Endothelial cell of umbilical vein (primary cell): ENCODE data around the gene SMURF2. TPM values are rescaled to one million over a fixed set of nuclear protein-coding genes. Genes with fewer than 3 reads are reported as not detected.

Source experiments
- BruUV-seq: library from RNA; stranded (reverse); fragments of 400-500 nt; replicated peaks from 2 replicates; lab custom pipeline; 2021; lab: Mats Ljungman, UMichigan
- CTCF ChIA-PET: fragments of 300-600, 350-600 bp; sonication (Branson Sonifier 250); formaldehyde crosslinking; loops from one replicate; lab custom pipeline; 2021; ENCODE audit warnings: antibody characterized with exemption, inconsistent platforms; lab: Charles Lee
- POLR2A ChIA-PET: fragments of 300-600, 350-600 bp; sonication (Branson Sonifier 250); formaldehyde crosslinking; loops from one replicate; lab custom pipeline; 2021; ENCODE audit warnings: antibody characterized with exemption, inconsistent platforms; lab: Charles Lee
- DNase-seq: peaks from one replicate; pipeline ENCODE4 v3.0.0-alpha.2; 2011; ENCODE audit warnings: low read depth, low spot score
- FAIRE-seq: peaks from 2 replicates; lab custom pipeline; 2011; peaks lifted over from hg19 to GRCh38; lab: Jason Lieb, UNC
- H2AFZ ChIP-seq: 2 replicates; pipeline ENCODE4 v1.6.0; 2012; ENCODE audit warnings: low read depth, low read length, control low read depth, inconsistent platforms
- H3K27ac ChIP-seq: 2 replicates; pipeline ENCODE4 v1.5.1; 2011; ENCODE audit warnings: low read depth, mild to moderate bottlenecking, control low read depth, low read length, moderate library complexity; ENCODE audit not compliant: insufficient read depth
- H3K27me3 ChIP-seq, 2 experiments: 2 replicates each; pipeline versions ENCODE4 v1.6.0 to v1.6.1; 2011; ENCODE audit warnings: low read length in 2 of 2, mixed read lengths in 1 of 2; ENCODE audit not compliant: control insufficient read depth in 2 of 2, insufficient read depth in 2 of 2
- H3K36me3 ChIP-seq, 2 experiments: 2 replicates in 1 of 2; 3 replicates in 1 of 2; pipeline ENCODE4 v1.5.1; 2011; ENCODE audit warnings: low read length in 2 of 2, mild to moderate bottlenecking in 1 of 2, moderate library complexity in 1 of 2; ENCODE audit not compliant: control insufficient read depth in 2 of 2, insufficient read depth in 2 of 2; ENCODE audit errors: extremely low read depth in 1 of 2
- H3K4me1 ChIP-seq: 3 replicates; pipeline ENCODE4 v1.5.1; 2011; ENCODE audit warnings: mild to moderate bottlenecking, low read length; ENCODE audit not compliant: control insufficient read depth, insufficient read depth; ENCODE audit errors: extremely low read depth
- H3K4me2 ChIP-seq: 2 replicates; pipeline ENCODE4 v1.6.1; 2011; ENCODE audit warnings: low read length, control low read depth, mixed read lengths; ENCODE audit not compliant: insufficient read depth
- H3K4me3 ChIP-seq, 3 experiments: fragments of 200-600 bp in 1 of 3; sonication (generic), shearing (Covaris generic) in 1 of 3; replicated peaks in 1 of 3; 2 replicates each; pipeline ENCODE4 v1.5.1; 2011 to 2016; ENCODE audit warnings: control low read depth in 3 of 3, low read length in 3 of 3, mild to moderate bottlenecking in 2 of 3, inconsistent platforms in 1 of 3, low read depth in 1 of 3, moderate library complexity in 1 of 3; ENCODE audit not compliant: insufficient read depth in 1 of 3
- H3K79me2 ChIP-seq: 2 replicates; pipeline ENCODE4 v1.6.0; 2012; ENCODE audit warnings: low read length, inconsistent platforms; ENCODE audit not compliant: control insufficient read depth, insufficient read depth
- H3K9ac ChIP-seq: replicated peaks from 2 replicates; pipeline ENCODE3; 2011; ENCODE audit warnings: low read length, control low read depth; ENCODE audit not compliant: insufficient read depth; ENCODE audit errors: extremely low read depth
- H3K9me1 ChIP-seq: replicated peaks from 3 replicates; pipeline ENCODE4 v1.6.0; 2011; ENCODE audit warnings: mild to moderate bottlenecking, low read length; ENCODE audit not compliant: control insufficient read depth, insufficient read depth; ENCODE audit errors: extremely low read depth
- H3K9me3 ChIP-seq: replicated peaks from 2 replicates; pipeline ENCODE4 v1.5.1; 2012; ENCODE audit warnings: low read length, inconsistent platforms; ENCODE audit not compliant: control insufficient read depth, insufficient read depth
- H4K20me1 ChIP-seq: replicated peaks from 2 replicates; pipeline ENCODE3; 2011; ENCODE audit warnings: mild to moderate bottlenecking, low read length; ENCODE audit not compliant: control insufficient read depth, insufficient read depth; ENCODE audit errors: extremely low read depth
- EZH2 ChIP-seq: IDR thresholded peaks from 2 replicates; pipeline ENCODE4 v1.6.1; 2012; ENCODE audit warnings: borderline replicate concordance, low read depth, mild to moderate bottlenecking, moderate library complexity, low read length, inconsistent platforms; ENCODE audit not compliant: severe bottlenecking
- FOS ChIP-seq: IDR thresholded peaks from 2 replicates; pipeline ENCODE4 v1.6.1; 2011; ENCODE audit warnings: mild to moderate bottlenecking, low read length, moderate library complexity, borderline replicate concordance; ENCODE audit not compliant: insufficient read depth
- GATA2 ChIP-seq: IDR thresholded peaks from 2 replicates; pipeline ENCODE4 v1.7.0; 2011; ENCODE audit warnings: low read depth, mild to moderate bottlenecking, moderate library complexity, mixed read lengths, low read length; ENCODE audit not compliant: insufficient read length, insufficient read depth
- JUN ChIP-seq: IDR thresholded peaks from 2 replicates; pipeline ENCODE4 v1.6.1; 2011; ENCODE audit warnings: borderline replicate concordance, low read depth; ENCODE audit not compliant: insufficient read length, insufficient read depth
- MAX ChIP-seq: IDR thresholded peaks from 2 replicates; pipeline ENCODE4 v1.6.1; 2011; ENCODE audit not compliant: insufficient read depth, insufficient read length
- MYC ChIP-seq: IDR thresholded peaks from one replicate; pipeline ENCODE4 v1.6.1; 2011; ENCODE audit warnings: mild to moderate bottlenecking, low read depth, low read length
- POLR2A ChIP-seq: IDR thresholded peaks from 2 replicates; pipeline ENCODE4 v1.6.1; 2012; ENCODE audit warnings: low read depth, mild to moderate bottlenecking, control low read depth, low read length
- POLR2AphosphoS5 ChIP-seq: IDR thresholded peaks from 2 replicates; pipeline ENCODE4 v1.6.1; 2012; ENCODE audit warnings: low read depth, mild to moderate bottlenecking, control low read depth, low read length, moderate library complexity; ENCODE audit not compliant: insufficient read depth
- dilution Hi-C: fragments of 300-500 bp; cut with MboI; formaldehyde crosslinking; loops from one replicate; pipeline ENCODE4 v1.15.0; 2019; ENCODE audit warnings: low sequenced_read_pairs; ENCODE audit not compliant: extremely low pct_ligation_motif_present
- intact Hi-C: fragments of 100-400 bp; cut with micrococcal nuclease; formaldehyde crosslinking; loops from one replicate; pipeline ENCODE4 v1.10.0; 2022
- polyA plus RNA-seq, 4 experiments: library from polyadenylated mRNA; depleted of rRNA in 3 of 4; stranded (reverse) in 3 of 4; unstranded in 1 of 4; fragments of >200 nt; gene quantifications; 2 replicates each; pipeline versions ENCODE4 v1.2.1 to v1.2.3, GENCODE V29; 2011 to 2012; ENCODE audit warnings: missing spikeins in 1 of 4
- total RNA-seq: library from RNA; stranded (reverse); gene quantifications from 2 replicates; pipeline ENCODE4 v1.2.3, GENCODE V29; 2021
- TF ChIP-seq, protein P1 (sequence below), 2 donors: IDR thresholded peaks; 1 replicate in 1 of 2; 2 replicates in 1 of 2; pipeline ENCODE4 v1.5.1; 2011; ENCODE audit warnings: low read length in 2 of 2, mild to moderate bottlenecking in 2 of 2, moderate library complexity in 2 of 2, control low read depth in 1 of 2, inconsistent platforms in 1 of 2, low read depth in 1 of 2; ENCODE audit not compliant: insufficient read depth in 1 of 2; ENCODE audit errors: extremely low read depth in 1 of 2

The SMURF2 gene
- total and polyA plus RNA-seq, 2 donors (not counting 3 experiments of a cell fraction or from before 2014, with no cell fraction given): 32.9 to 105 TPM

DNA sequence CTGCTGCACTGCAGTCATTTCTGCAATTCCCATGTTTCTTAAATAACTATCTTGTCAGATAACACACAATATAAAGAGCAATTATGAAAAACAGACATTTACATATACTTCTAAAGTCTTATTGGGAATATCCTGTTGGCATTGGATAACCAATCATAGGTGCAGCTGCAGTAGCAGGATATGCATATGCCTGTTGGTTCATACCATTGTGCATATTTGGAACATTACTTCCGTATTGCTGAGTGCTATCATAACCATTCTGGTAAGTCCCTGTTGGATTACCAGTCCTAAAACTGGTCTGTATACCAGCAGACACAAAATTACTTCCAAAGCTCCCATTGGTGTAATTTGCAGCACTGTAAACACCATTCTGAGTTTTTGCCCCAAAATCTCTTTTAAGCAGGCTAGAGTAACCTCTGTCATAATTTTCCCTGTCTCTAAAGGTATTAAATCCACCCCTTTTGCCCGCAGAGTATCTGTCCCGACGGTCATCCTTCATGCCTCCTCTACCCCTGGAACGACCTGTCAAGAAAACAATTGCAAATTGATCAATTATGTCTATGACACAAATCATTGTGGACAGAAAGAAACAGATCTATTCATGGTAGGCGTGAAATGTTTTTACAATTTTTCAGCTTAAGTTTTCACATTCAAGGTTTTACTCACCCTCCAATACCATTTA is 162.2 kb downstream of the SMURF2 start:
- ChIA-PET POLR2A (no interaction called here), CTCF (interaction anchor here (4.5 kb wide), 1 partner anchor 80 kb away, joined by 39 read pairs; no protein-coding TSS in a partner anchor)
- H3K9me1 ChIP-seq: no peaks in the 10 kb centered on the region
- no TSS peak for BruUV-seq
- FAIRE-seq (no peak), DNase-seq (no peak)
- no peak overlapping the region for H3K4me2 ChIP-seq
- no peak overlapping the region for H3K27ac ChIP-seq
- TF ChIP-seq FOS (no peak), EZH2 (no peak), GATA2 (no peak), POLR2AphosphoS5 (no peak), POLR2A (no peak), JUN (no peak), MYC (no peak), MAX (no peak)
- TF ChIP-seq, protein P1, sequence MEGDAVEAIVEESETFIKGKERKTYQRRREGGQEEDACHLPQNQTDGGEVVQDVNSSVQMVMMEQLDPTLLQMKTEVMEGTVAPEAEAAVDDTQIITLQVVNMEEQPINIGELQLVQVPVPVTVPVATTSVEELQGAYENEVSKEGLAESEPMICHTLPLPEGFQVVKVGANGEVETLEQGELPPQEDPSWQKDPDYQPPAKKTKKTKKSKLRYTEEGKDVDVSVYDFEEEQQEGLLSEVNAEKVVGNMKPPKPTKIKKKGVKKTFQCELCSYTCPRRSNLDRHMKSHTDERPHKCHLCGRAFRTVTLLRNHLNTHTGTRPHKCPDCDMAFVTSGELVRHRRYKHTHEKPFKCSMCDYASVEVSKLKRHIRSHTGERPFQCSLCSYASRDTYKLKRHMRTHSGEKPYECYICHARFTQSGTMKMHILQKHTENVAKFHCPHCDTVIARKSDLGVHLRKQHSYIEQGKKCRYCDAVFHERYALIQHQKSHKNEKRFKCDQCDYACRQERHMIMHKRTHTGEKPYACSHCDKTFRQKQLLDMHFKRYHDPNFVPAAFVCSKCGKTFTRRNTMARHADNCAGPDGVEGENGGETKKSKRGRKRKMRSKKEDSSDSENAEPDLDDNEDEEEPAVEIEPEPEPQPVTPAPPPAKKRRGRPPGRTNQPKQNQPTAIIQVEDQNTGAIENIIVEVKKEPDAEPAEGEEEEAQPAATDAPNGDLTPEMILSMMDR (IDR thresholded peaks at IDR 0.05; ENCODE audit: extremely low read depth in 1 of 2, insufficient read depth in 1 of 2, low read depth in 1 of 2, low read length in 2 of 2): no peak
- H3K36me3 ChIP-seq: peaks cover 44 to 67% of the 10 kb centered on the region in 2 experiments
- peaks cover 75% of the 10 kb centered on the region for H3K4me1 ChIP-seq
- no peak overlapping the region for H3K9ac ChIP-seq
- peaks cover 41% of the 10 kb centered on the region for H4K20me1 ChIP-seq
- H3K79me2 ChIP-seq: peaks cover 69% of the 10 kb centered on the region
- intact Hi-C loops (loop anchor here (5.0 to 10.0 kb wide), 2 partner anchors 173 to 245 kb away; no protein-coding TSS in a partner anchor), dilution Hi-C loops (no loop called here)
- H3K4me3 ChIP-seq: no peak overlapping the region
- no peak overlapping the region for H2AFZ ChIP-seq
- no peaks in the 10 kb centered on the region for H3K9me3 ChIP-seq
- no peaks in the 10 kb centered on the region for H3K27me3 ChIP-seq
